HUES64 (cell line): Measurements from ENCODE around the gene MEG3.

Experiments
- H3K27ac ChIP-seq: 2 replicates; pipeline ENCODE4 v1.7.0; 2013; ENCODE audit warnings: low read depth, low read length, inconsistent platforms
- H3K27me3 ChIP-seq: 2 replicates; pipeline ENCODE4 v1.6.1; 2013; ENCODE audit warnings: mild to moderate bottlenecking, low read length; ENCODE audit not compliant: insufficient read depth
- H3K36me3 ChIP-seq: 2 replicates; pipeline ENCODE4 v1.6.1; 2013; ENCODE audit warnings: mild to moderate bottlenecking, low read length; ENCODE audit not compliant: insufficient read depth
- H3K4me1 ChIP-seq: 2 replicates; pipeline ENCODE4 v1.6.1; 2013; ENCODE audit warnings: mild to moderate bottlenecking, low read length, moderate library complexity; ENCODE audit not compliant: insufficient read depth
- H3K4me3 ChIP-seq: 2 replicates; pipeline ENCODE4 v1.5.1; 2013; ENCODE audit warnings: mild to moderate bottlenecking, low read length, moderate library complexity
- H3K9ac ChIP-seq: 2 replicates; pipeline ENCODE4 v1.6.1; 2013; ENCODE audit warnings: mild to moderate bottlenecking, low read depth, low read length
- H3K9me3 ChIP-seq: 2 replicates; pipeline ENCODE4 v1.6.1; 2013; ENCODE audit warnings: low read depth, low read length; ENCODE audit not compliant: insufficient read depth
- WGBS: fragments of 150-250, 120-280 bp; methylation state at CpG from one replicate; pipeline ENCODE4 v1.1.7; 2013; ENCODE audit warnings: missing lambda C conversion rate; 5-methylcytosine and 5-hydroxymethylcytosine counted together

The MEG3 gene

GRCh38 chr14:100862277-100862676, 36.4 kb downstream of the MEG3 start:
- 63% methylated on average over 3 of the region's 3 CpGs for WGBS
- Histone ChIP-seq H3K27me3 (no peaks in the 10 kb centered on the region), H3K4me3 (no peak overlapping the region), H3K4me1 (no peaks in the 10 kb centered on the region), H3K9ac (no peak overlapping the region), H3K9me3 (no peaks in the 10 kb centered on the region; the same call in 1 of the 2 replicates), H3K27ac (no peak overlapping the region), H3K36me3 (no peaks in the 10 kb centered on the region)

DNA sequence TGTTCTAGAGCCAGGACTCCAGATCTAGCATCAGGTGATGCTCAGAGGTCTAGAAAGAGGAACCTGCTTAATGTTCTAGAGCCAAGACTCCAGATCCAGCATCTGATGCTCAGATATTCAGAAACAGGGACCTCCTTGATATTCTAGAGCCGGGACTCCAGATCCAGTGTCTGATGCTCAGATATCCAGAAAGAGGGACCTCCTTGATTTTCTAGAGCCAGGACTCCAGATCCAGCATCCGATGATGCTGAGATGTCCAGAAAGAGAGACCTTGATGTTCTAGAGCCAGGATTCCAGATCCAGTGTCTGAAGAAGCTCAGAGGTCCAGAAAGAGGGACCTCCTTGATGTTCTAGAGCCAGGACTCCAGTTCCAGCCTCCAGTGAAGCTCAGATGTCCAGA, 36.9 kb downstream of the MEG3 start:
- H3K9me3 ChIP-seq, result no peaks in the 10 kb centered on the region; the same call in 1 of the 2 replicates
- no peak overlapping the region for H3K4me3 ChIP-seq
- no peaks in the 10 kb centered on the region for H3K36me3 ChIP-seq
- H3K4me1 ChIP-seq, result no peaks in the 10 kb centered on the region
- no peak overlapping the region for H3K27ac ChIP-seq
- WGBS, result 95% methylated on average over 2 of the region's 2 CpGs
- no peak overlapping the region for H3K9ac ChIP-seq
- H3K27me3 ChIP-seq, result no peaks in the 10 kb centered on the region

DNA sequence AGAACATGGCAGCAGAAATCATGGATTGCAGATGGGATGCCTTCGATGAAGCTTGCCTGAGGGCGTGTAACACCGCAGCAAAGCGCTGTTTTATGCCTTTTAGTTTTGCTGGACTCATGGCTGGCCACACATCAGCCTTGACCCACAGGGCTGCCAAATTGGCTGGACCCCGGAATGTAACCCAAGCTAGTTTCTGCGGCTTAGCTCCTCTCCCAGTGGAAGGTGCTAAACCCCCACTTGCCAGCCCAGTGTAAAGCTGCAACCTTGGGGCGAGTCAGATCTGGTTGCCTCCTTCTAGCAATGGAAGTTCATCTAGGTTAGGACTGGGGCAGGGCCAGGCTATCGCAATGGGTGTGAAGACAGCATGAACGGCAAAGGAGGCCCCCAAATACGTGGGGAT, 38.3 kb downstream of the MEG3 start:
- 91% methylated on average over 10 of the region's 10 CpGs for WGBS
- Histone ChIP-seq H3K4me1 (no peaks in the 10 kb centered on the region), H3K27me3 (no peaks in the 10 kb centered on the region), H3K9ac (no peak overlapping the region), H3K27ac (no peak overlapping the region), H3K9me3 (no peaks in the 10 kb centered on the region; the same call in 1 of the 2 replicates), H3K4me3 (no peak overlapping the region), H3K36me3 (no peaks in the 10 kb centered on the region)

GRCh38 chr14:100864960-100865681, 39.2 kb downstream of the MEG3 start:
- Histone ChIP-seq H3K4me1 (no peaks in the 10 kb centered on the region), H3K27me3 (no peaks in the 10 kb centered on the region), H3K4me3 (no peak overlapping the region), H3K9ac (no peak overlapping the region), H3K36me3 (no peaks in the 10 kb centered on the region), H3K27ac (no peak overlapping the region), H3K9me3 (no peaks in the 10 kb centered on the region; the same call in 1 of the 2 replicates)
- WGBS, result 92% methylated on average over 9 of the region's 9 CpGs

DNA sequence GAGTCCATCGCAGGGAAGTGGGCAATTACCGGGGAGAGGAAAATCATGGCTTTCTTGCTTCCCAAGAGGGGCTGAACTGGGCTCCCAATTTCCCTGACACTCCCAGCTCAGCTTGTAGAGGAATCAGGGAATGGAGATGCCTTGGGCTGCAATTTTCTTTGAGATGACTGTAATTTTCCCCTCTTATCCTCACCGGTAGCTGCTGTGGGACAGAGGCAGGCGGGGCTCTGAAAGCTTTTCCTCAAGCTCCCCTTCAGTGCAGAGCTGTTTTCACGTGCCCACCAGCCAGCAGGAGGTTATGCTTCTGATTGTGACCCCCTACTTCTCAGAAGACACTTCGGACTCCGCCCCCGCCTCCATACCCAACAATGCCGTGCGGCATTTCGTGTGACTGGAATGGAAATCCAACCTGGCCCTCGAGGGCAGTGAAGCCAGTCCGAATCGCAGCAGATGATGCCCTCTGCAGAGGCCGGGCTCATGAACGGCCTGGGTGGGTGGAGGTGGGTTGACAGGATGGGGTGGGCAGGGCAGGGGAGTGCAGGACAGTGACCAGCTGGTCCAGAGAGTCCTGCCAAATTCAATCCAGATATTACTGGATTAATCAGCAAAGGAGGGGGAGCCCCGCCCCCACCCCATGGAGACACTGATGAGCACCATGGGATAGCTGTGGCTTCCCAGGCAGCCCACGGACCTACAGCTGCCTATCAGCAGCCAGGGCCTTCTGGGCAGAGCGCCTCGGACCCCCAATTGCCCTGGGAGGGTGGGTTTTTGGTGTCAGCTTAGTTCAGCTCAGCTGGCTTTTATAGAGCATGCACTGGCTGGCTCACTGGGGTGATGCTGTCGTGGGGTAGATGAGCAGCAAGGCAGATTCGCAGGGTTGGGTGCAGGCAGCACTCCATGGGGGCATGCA, 40.0 kb downstream of the MEG3 start:
- Histone ChIP-seq H3K27ac (no peak overlapping the region), H3K4me3 (no peak overlapping the region), H3K4me1 (no peaks in the 10 kb centered on the region), H3K9ac (no peak overlapping the region), H3K36me3 (no peaks in the 10 kb centered on the region), H3K27me3 (no peaks in the 10 kb centered on the region), H3K9me3 (no peaks in the 10 kb centered on the region; the same call in 1 of the 2 replicates)
- WGBS, result 89% methylated on average over 22 of the region's 22 CpGs

DNA sequence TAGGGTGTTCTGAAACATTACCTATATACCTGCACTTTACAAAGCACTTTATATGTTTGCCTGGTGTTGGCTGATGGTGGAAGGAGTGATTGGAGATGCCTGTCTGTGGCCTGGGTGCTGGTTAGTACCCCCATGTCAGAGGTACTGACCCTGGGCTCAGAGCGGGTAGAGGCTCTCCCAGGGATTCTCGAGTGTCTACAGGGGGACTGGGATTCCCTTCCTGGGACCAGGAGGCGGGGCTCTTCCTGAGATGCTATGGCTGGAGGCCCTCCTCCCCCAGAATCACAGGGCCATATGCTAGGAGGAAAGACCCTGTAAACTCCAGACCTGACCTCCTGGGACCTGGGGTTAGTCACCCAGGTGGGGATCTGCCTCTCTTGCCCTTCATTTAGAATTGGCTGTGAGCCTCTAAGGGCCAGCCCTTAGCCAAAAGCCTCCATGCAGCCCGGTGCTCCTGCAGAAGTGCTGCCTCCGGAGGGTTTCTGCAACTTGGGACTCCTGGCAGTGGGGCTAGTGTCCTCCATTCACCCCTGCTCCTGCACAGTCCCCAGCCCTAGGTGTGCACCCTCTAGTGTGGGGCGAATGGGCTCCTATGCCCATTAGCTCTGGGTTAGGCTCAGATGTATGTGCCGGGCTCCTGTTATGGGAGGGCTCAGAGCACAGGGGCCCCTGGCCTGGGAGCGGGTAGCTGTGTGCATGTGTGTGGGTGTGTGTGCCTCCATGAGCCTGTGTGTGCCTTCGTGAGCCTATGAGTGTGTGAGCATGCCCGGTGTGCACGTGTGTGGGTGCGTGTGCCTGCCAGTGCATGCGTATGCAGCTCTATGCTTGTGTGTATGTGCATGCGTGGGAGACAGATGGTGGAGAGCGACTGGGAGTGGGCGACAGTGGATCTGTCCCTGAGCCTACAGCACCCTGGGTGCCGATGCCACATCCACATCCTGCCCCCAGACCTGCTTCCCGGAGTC, 41.0 kb downstream of the MEG3 start:
- Histone ChIP-seq H3K4me3 (no peak overlapping the region), H3K9me3 (no peaks in the 10 kb centered on the region; the same call in 1 of the 2 replicates), H3K27ac (no peak overlapping the region), H3K27me3 (no peaks in the 10 kb centered on the region), H3K36me3 (no peaks in the 10 kb centered on the region), H3K4me1 (no peaks in the 10 kb centered on the region), H3K9ac (no peak overlapping the region)
- 86% methylated on average over 18 of the region's 18 CpGs for WGBS

GRCh38 chr14:100867631-100868315, 41.9 kb downstream of the MEG3 start:
- no peaks in the 10 kb centered on the region for H3K27me3 ChIP-seq
- H3K4me3 ChIP-seq, result no peak overlapping the region
- no peaks in the 10 kb centered on the region for H3K36me3 ChIP-seq
- no peaks in the 10 kb centered on the region for H3K4me1 ChIP-seq
- WGBS, result 94% methylated on average over 12 of the region's 13 CpGs
- no peaks in the 10 kb centered on the region; the same call in 1 of the 2 replicates for H3K9me3 ChIP-seq
- no peak overlapping the region for H3K9ac ChIP-seq
- no peak overlapping the region for H3K27ac ChIP-seq

DNA sequence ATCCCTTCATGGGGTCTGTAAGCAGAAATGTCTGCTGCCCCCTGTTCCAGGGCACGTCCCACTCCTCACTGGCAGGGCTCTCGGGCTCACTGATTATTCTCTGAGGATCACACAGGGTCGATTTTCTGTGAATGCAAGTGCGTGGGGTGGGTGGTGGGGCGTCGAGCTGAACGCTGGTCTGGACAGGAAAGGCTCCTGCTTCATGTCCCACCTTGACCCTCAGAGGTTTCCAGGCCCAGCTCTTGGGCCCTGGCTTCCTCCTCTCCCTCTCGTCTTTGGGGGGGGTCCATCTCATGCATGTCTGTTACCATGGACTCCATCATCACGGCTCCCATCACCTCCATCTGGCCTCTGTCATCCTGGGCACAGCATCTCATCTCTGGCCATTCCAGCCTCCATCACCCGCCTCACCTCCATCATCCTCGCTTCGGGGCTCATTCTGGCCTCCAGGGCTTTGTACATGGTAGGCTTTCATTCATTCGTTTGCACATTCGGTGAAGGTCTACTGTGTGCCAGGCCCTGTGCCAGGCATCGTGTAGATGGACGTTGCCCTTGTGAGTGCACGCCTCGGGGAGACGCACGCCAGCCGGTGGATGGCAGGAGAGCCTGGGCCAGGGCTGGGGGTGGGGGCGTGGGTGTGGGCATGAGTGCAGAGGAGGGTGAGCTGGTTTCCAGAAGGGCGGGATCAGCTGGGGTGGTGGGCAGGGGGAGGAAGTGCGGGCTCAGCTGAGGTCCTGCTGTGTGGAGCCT, 42.9 kb downstream of the MEG3 start:
- Histone ChIP-seq H3K4me1 (no peaks in the 10 kb centered on the region), H3K9ac (no peak overlapping the region), H3K36me3 (no peaks in the 10 kb centered on the region), H3K27ac (no peak overlapping the region), H3K27me3 (no peaks in the 10 kb centered on the region), H3K4me3 (no peak overlapping the region), H3K9me3 (no peaks in the 10 kb centered on the region)
- 93% methylated on average over 20 of the region's 24 CpGs for WGBS

- Histone ChIP-seq H3K9me3 (no peaks in the 10 kb centered on the region), H3K36me3 (no peaks in the 10 kb centered on the region), H3K9ac (no peak overlapping the region), H3K27me3 (no peaks in the 10 kb centered on the region), H3K4me1 (no peaks in the 10 kb centered on the region), H3K4me3 (no peak overlapping the region), H3K27ac (no peak overlapping the region)
- WGBS, result 84% methylated on average over 16 of the region's 16 CpGs
Measured at GRCh38 chr14:100871234-100872186, 45.6 kb downstream of the MEG3 start.
